ENCODE data around the gene EPHA5. TPM values are rescaled to one million over a fixed set of nuclear protein-coding genes. Genes with fewer than 3 reads are reported as not detected.

Gene EPHA5
- total and polyA plus RNA-seq, 9 of the 15 experiments (the other 6 are each of a cell fraction or from before 2014, with no cell fraction given) = 0.04 TPM; not detected in 8

DNA sequence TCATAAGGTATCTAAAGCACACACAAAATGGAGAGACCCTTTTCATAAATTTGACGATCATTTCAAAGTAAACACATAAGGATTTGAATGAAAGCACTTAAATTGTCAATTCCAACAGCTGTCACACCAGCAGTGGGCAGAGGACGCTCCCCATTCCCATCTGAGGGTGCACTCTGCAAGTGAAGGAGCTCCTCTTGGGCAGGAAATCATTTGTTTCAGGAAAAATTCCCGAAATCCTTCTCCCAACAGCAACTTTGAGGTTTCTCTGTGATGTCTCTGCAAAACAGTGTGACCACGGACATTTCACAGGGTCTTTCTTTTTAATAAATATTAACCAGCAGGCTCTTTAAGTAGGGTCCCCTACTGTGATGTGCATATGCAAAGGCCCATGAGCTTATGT, 111.0 kb downstream of the EPHA5 start:
- intact Hi-C loops (cut with micrococcal nuclease) = no loop called here
- DNase-seq (ENCODE audit: extremely low read depth in 1 of 4, low spot score in 3 of 4) = no peak
- Histone ChIP-seq H3K27ac (ENCODE audit: extremely low read depth, low read depth, low read length) (no peak overlapping the region), H3K36me3 (ENCODE audit: control insufficient read depth, insufficient read depth, low read length) (no peaks in the 10 kb centered on the region), H3K27me3 (ENCODE audit: control insufficient read depth in 2 of 2, insufficient read depth in 2 of 2, low read length in 2 of 2) (no peaks in the 10 kb centered on the region), H3K4me1 (replicated peaks in 1 of 2; ENCODE audit: control insufficient read depth in 2 of 2, insufficient read depth in 2 of 2, low read length in 2 of 2) (no peaks in the 10 kb centered on the region), H3K4me2 (ENCODE audit: insufficient read depth, low read length) (no peak overlapping the region), H4K20me1 (replicated peaks; ENCODE audit: control insufficient read depth, insufficient read depth, low read length) (no peaks in the 10 kb centered on the region), H3K9ac (ENCODE audit: insufficient read depth in 1 of 2, low read depth in 2 of 2, low read length in 2 of 2) (no peak overlapping the region), H3K9me3 (replicated peaks; ENCODE audit: control insufficient read depth, insufficient read depth, low read depth, low read length) (no peaks in the 10 kb centered on the region), H3K9me1 (ENCODE audit: control insufficient read depth, insufficient read depth, low read length) (no peaks in the 10 kb centered on the region), H3K4me3 (no peak overlapping the region), H3K79me2 (ENCODE audit: control insufficient read depth, insufficient read depth, low read length) (no peaks in the 10 kb centered on the region), H2AFZ (ENCODE audit: low read depth, low read length) (no peak overlapping the region)
- ChIA-PET CTCF (ENCODE audit: low intra/inter-chr PET ratio) (no interaction called here), POLR2A (no interaction called here)
- 0% methylated on average over 4 of the region's 4 CpGs for WGBS (ENCODE audit: insufficient coverage, low coverage, missing lambda C conversion rate)
- TF ChIP-seq, protein P1, sequence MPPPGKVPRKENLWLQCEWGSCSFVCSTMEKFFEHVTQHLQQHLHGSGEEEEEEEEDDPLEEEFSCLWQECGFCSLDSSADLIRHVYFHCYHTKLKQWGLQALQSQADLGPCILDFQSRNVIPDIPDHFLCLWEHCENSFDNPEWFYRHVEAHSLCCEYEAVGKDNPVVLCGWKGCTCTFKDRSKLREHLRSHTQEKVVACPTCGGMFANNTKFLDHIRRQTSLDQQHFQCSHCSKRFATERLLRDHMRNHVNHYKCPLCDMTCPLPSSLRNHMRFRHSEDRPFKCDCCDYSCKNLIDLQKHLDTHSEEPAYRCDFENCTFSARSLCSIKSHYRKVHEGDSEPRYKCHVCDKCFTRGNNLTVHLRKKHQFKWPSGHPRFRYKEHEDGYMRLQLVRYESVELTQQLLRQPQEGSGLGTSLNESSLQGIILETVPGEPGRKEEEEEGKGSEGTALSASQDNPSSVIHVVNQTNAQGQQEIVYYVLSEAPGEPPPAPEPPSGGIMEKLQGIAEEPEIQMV (tag; conservative IDR thresholded peaks at IDR 0.05; ENCODE audit: low read depth) = no peak
- TF ChIP-seq, protein P2, sequence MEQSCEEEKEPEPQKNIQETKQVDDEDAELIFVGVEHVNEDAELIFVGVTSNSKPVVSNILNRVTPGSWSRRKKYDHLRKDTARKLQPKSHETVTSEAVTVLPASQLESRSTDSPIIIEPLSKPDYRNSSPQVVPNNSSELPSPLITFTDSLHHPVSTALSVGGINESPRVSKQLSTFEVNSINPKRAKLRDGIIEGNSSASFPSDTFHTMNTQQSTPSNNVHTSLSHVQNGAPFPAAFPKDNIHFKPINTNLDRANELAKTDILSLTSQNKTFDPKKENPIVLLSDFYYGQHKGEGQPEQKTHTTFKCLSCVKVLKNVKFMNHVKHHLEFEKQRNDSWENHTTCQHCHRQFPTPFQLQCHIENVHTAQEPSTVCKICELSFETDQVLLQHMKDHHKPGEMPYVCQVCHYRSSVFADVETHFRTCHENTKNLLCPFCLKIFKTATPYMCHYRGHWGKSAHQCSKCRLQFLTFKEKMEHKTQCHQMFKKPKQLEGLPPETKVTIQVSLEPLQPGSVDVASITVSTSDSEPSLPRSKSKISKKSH (CRISPR knock-in tag; IDR thresholded peaks at IDR 0.05) = no peak
- TF ChIP-seq TCF7L2 (IDR thresholded peaks at IDR 0.05; ENCODE audit: low read depth, low read length) = no peak
- TF ChIP-seq BRCA1 (IDR thresholded peaks at IDR 0.05) = no peak
- no peak for TF ChIP-seq BRCA1 (CRISPR knock-in tag; IDR thresholded peaks at IDR 0.05)
- TF ChIP-seq, protein P3, sequence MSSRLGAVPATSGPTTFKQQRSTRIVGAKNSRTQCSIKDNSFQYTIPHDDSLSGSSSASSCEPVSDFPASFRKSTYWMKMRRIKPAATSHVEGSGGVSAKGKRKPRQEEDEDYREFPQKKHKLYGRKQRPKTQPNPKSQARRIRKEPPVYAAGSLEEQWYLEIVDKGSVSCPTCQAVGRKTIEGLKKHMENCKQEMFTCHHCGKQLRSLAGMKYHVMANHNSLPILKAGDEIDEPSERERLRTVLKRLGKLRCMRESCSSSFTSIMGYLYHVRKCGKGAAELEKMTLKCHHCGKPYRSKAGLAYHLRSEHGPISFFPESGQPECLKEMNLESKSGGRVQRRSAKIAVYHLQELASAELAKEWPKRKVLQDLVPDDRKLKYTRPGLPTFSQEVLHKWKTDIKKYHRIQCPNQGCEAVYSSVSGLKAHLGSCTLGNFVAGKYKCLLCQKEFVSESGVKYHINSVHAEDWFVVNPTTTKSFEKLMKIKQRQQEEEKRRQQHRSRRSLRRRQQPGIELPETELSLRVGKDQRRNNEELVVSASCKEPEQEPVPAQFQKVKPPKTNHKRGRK (tag; IDR thresholded peaks at IDR 0.05) = no peak
- no peak for TF ChIP-seq COPS2 (conservative IDR thresholded peaks at IDR 0.05)
- no peak for TF ChIP-seq ATF1 (CRISPR knock-in tag; IDR thresholded peaks at IDR 0.05)
- no peak for TF ChIP-seq ATF1 (tag; IDR thresholded peaks at IDR 0.05)
- TF ChIP-seq TCFL5 (CRISPR knock-in tag; conservative IDR thresholded peaks at IDR 0.05) = no peak
- TF ChIP-seq ZFX (CRISPR knock-in tag; IDR thresholded peaks at IDR 0.05) = no peak
- no peak for TF ChIP-seq JUND (IDR thresholded peaks at IDR 0.05; ENCODE audit: borderline replicate concordance, low read depth, low read length)
- TF ChIP-seq JUND (tag; IDR thresholded peaks at IDR 0.05; ENCODE audit: borderline replicate concordance, low read depth, low read length) = no peak
- TF ChIP-seq, protein P4, sequence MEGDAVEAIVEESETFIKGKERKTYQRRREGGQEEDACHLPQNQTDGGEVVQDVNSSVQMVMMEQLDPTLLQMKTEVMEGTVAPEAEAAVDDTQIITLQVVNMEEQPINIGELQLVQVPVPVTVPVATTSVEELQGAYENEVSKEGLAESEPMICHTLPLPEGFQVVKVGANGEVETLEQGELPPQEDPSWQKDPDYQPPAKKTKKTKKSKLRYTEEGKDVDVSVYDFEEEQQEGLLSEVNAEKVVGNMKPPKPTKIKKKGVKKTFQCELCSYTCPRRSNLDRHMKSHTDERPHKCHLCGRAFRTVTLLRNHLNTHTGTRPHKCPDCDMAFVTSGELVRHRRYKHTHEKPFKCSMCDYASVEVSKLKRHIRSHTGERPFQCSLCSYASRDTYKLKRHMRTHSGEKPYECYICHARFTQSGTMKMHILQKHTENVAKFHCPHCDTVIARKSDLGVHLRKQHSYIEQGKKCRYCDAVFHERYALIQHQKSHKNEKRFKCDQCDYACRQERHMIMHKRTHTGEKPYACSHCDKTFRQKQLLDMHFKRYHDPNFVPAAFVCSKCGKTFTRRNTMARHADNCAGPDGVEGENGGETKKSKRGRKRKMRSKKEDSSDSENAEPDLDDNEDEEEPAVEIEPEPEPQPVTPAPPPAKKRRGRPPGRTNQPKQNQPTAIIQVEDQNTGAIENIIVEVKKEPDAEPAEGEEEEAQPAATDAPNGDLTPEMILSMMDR (IDR thresholded peaks at IDR 0.05 in 2 of 3, conservative IDR thresholded peaks at IDR 0.05 in 1 of 3; ENCODE audit: insufficient read depth in 2 of 3, low read depth in 1 of 3, low read length in 3 of 3) = no peak
- TF ChIP-seq RAD51 (IDR thresholded peaks at IDR 0.05; ENCODE audit: borderline replicate concordance, low read depth) = no peak
- TF ChIP-seq ETV5 (CRISPR knock-in tag; IDR thresholded peaks at IDR 0.05; ENCODE audit: low read depth) = no peak
- no TSS peak for BruUV-seq (replicated peaks)
- in situ Hi-C loops (cut with MboI) = no loop called here
- ATAC-seq = no peak
- no peak for FAIRE-seq

Data from K562 (cell line).